Endodermal cell (in vitro differentiated cells): ENCODE data around the gene BPIFB2. TPM values are rescaled to one million over a fixed set of nuclear protein-coding genes. Genes with fewer than 3 reads are reported as not detected.

Experiments
- DNase-seq: peaks from one replicate; pipeline ENCODE4 v3.0.0-alpha.2; 2017
- H3K27ac ChIP-seq: 2 replicates; pipeline ENCODE4 v1.5.1; 2013; ENCODE audit warnings: mild to moderate bottlenecking, low read depth, low read length, moderate library complexity
- H3K27me3 ChIP-seq: 2 replicates; pipeline ENCODE4 v1.6.1; 2013; ENCODE audit warnings: mild to moderate bottlenecking, low read length, moderate library complexity; ENCODE audit not compliant: insufficient read depth, control insufficient read depth, poor library complexity, severe bottlenecking
- H3K36me3 ChIP-seq: 2 replicates; pipeline ENCODE4 v1.7.0; 2013; ENCODE audit warnings: mild to moderate bottlenecking, low read length, moderate library complexity; ENCODE audit not compliant: control insufficient read depth, insufficient read depth
- H3K4me1 ChIP-seq: one replicate; pipeline ENCODE4 v1.7.0; 2013; ENCODE audit warnings: low read length; ENCODE audit not compliant: control insufficient read depth, insufficient read depth
- H3K4me3 ChIP-seq: 2 replicates; pipeline ENCODE4 v1.5.1; 2013; ENCODE audit warnings: mild to moderate bottlenecking, low read length, moderate library complexity
- H3K9ac ChIP-seq: 2 replicates; pipeline ENCODE4 v1.6.1; 2013; ENCODE audit warnings: mild to moderate bottlenecking, low read length, moderate library complexity; ENCODE audit not compliant: poor library complexity, severe bottlenecking; ENCODE audit errors: extremely low read depth
- H3K9me3 ChIP-seq: 2 replicates; pipeline ENCODE4 v1.6.1; 2013; ENCODE audit warnings: mild to moderate bottlenecking, low read length, moderate library complexity; ENCODE audit not compliant: control insufficient read depth
- H3K27ac Mint-ChIP-seq: 2 replicates; pipeline ENCODE4 v1.8.0; 2020; ENCODE audit warnings: mixed read lengths
- H3K27me3 Mint-ChIP-seq: 2 replicates; pipeline ENCODE4 v1.8.0; 2021; ENCODE audit warnings: mild to moderate bottlenecking, mixed read lengths; ENCODE audit not compliant: insufficient read depth
- H3K36me3 Mint-ChIP-seq: 2 replicates; pipeline ENCODE4 v1.8.0; 2020; ENCODE audit warnings: low read depth, mixed read lengths
- H3K4me1 Mint-ChIP-seq: 2 replicates; pipeline ENCODE4 v1.8.0; 2020; ENCODE audit warnings: mixed read lengths
- H3K4me3 Mint-ChIP-seq: 2 replicates; pipeline ENCODE4 v1.8.0; 2020; ENCODE audit warnings: mild to moderate bottlenecking, moderate library complexity, mixed read lengths
- H3K9me3 Mint-ChIP-seq: 2 replicates; pipeline ENCODE4 v1.8.0; 2020; ENCODE audit warnings: mild to moderate bottlenecking, mixed read lengths
- WGBS, 2 experiments: methylation state at CpG; one replicate each; pipeline versions ENCODE4 v1.1.5 to v1.1.7; 2013; ENCODE audit warnings: missing lambda C conversion rate in 2 of 2, mixed read lengths in 1 of 2; ENCODE audit not compliant: insufficient coverage in 1 of 2, insufficient read length in 1 of 2; 5-methylcytosine and 5-hydroxymethylcytosine counted together
- total RNA-seq, 2 donors: library from RNA; stranded (reverse); fragmentation: NEBNext Ultra II Directional in 1 of 2; extraction: Animal tissue kit (Norgen Biotek cat#: 25700) in 1 of 2; gene quantifications; 2 replicates in 1 of 2; 3 replicates in 1 of 2; pipeline ENCODE4 v1.2.1, GENCODE V29; 2021
- TF ChIP-seq, protein P1 (sequence below): fragments of 200-600 bp; sonication (generic); conservative IDR thresholded peaks from 2 replicates; pipeline ENCODE4 v1.5.0; 2021; ENCODE audit warnings: antibody characterized with exemption, mild to moderate bottlenecking

Gene BPIFB2
- total RNA-seq, 2 donors from 2014 or later = not detected

- no peaks in the 10 kb centered on the region for H3K4me1 Mint-ChIP-seq
- no peaks in the 10 kb centered on the region for H3K36me3 ChIP-seq
- no peaks in the 10 kb centered on the region for H3K9me3 Mint-ChIP-seq
- peaks cover 37% of the 10 kb centered on the region for H3K27me3 Mint-ChIP-seq
- peaks cover 24% of the 10 kb centered on the region for H3K27me3 ChIP-seq
- no peak overlapping the region for H3K4me3 Mint-ChIP-seq
- H3K27ac ChIP-seq = no peak overlapping the region
- 83 to 87% methylated on average over 5 to 6 of the region's 6 CpGs for WGBS, 2 experiments
- H3K4me3 ChIP-seq = no peak overlapping the region
- H3K27ac Mint-ChIP-seq = no peak overlapping the region
- no peaks in the 10 kb centered on the region for H3K9me3 ChIP-seq
- TF ChIP-seq, protein P1, sequence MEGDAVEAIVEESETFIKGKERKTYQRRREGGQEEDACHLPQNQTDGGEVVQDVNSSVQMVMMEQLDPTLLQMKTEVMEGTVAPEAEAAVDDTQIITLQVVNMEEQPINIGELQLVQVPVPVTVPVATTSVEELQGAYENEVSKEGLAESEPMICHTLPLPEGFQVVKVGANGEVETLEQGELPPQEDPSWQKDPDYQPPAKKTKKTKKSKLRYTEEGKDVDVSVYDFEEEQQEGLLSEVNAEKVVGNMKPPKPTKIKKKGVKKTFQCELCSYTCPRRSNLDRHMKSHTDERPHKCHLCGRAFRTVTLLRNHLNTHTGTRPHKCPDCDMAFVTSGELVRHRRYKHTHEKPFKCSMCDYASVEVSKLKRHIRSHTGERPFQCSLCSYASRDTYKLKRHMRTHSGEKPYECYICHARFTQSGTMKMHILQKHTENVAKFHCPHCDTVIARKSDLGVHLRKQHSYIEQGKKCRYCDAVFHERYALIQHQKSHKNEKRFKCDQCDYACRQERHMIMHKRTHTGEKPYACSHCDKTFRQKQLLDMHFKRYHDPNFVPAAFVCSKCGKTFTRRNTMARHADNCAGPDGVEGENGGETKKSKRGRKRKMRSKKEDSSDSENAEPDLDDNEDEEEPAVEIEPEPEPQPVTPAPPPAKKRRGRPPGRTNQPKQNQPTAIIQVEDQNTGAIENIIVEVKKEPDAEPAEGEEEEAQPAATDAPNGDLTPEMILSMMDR = no peak
- no peak overlapping the region for H3K9ac ChIP-seq
- no peak for DNase-seq
- no peaks in the 10 kb centered on the region for H3K36me3 Mint-ChIP-seq
- H3K4me1 ChIP-seq = no peaks in the 10 kb centered on the region
These were observed 27.5 kb downstream of the BPIFB2 start for GRCh38 chr20:33034901-33035492.

DNA sequence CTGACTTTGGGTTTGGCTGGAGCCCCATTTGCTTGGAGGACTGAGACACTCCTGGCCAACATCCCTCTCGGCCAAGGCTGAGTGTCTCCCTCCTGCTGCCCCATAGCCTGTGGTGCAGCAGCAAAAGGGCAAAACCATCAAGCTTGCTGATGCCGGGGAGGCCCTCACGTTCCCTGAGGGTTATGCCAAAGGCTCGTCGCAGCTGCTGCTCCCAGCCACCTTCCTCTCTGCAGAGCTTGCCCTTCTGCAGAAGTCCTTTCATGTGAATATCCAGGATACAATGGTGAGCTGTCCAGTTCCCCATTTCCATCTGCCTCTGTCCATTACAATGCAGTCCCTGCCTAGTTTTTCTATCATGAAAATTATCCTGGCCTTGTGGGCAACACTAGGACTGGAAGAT, 30.0 kb downstream of the BPIFB2 start:
- 72 to 87% methylated on average over 4 to 5 of the region's 5 CpGs for WGBS, 2 experiments
- no peak for DNase-seq
- Histone ChIP-seq H3K9ac (no peak overlapping the region), H3K27ac (no peak overlapping the region), H3K9me3 (no peaks in the 10 kb centered on the region), H3K27me3 (peaks cover 24% of the 10 kb centered on the region), H3K4me3 (no peak overlapping the region), H3K36me3 (no peaks in the 10 kb centered on the region), H3K4me1 (no peaks in the 10 kb centered on the region)
- TF ChIP-seq, protein P1 = no peak
- Mint-ChIP-seq H3K4me1 (no peaks in the 10 kb centered on the region), H3K27me3 (peaks cover 43% of the 10 kb centered on the region), H3K9me3 (no peaks in the 10 kb centered on the region), H3K36me3 (no peaks in the 10 kb centered on the region), H3K4me3 (no peak overlapping the region), H3K27ac (no peak overlapping the region)

- Mint-ChIP-seq H3K27me3 (peaks cover 42% of the 10 kb centered on the region), H3K9me3 (no peaks in the 10 kb centered on the region), H3K4me1 (no peaks in the 10 kb centered on the region), H3K27ac (no peak overlapping the region), H3K36me3 (no peaks in the 10 kb centered on the region), H3K4me3 (no peak overlapping the region)
- H3K4me3 ChIP-seq = no peak overlapping the region
- WGBS, 2 experiments = 93 to 96% methylated on average over 4 of the region's 4 CpGs
- H3K4me1 ChIP-seq = no peaks in the 10 kb centered on the region
- TF ChIP-seq, protein P1 = no peak
- H3K9ac ChIP-seq = no peak overlapping the region
- H3K9me3 ChIP-seq = no peaks in the 10 kb centered on the region
- peaks cover 24% of the 10 kb centered on the region for H3K27me3 ChIP-seq
- H3K36me3 ChIP-seq = no peaks in the 10 kb centered on the region
- no peak for DNase-seq
- no peak overlapping the region for H3K27ac ChIP-seq
These were observed 30.7 kb downstream of the BPIFB2 start for GRCh38 chr20:33038243-33038642.
